Heart left ventricle (tissue), 16 donors: ENCODE results near the gene ETNK2. TPM values are rescaled to one million over a fixed set of nuclear protein-coding genes. Genes with fewer than 3 reads are reported as not detected.
"Not testable (repeated sequence)": the region's sequence is repeated elsewhere in the genome, so short reads cannot be mapped to it uniquely, and the experiment has no call there.

Source experiments
- ATAC-seq, 4 donors: fragments of 200-7000 bp; cut with Tn5 transposase; one replicate each; pipeline ENCODE4 v1.9.1; 2020 to 2022; ENCODE audit warnings: moderate library complexity in 4 of 4, mild to moderate bottlenecking in 3 of 4, moderate number of reproducible peaks in 1 of 4
- DNase-seq, 5 donors: peaks; one replicate each; pipeline ENCODE4 v3.0.0-alpha.2; 2020
- H3K27ac ChIP-seq, 12 donors: fragments of 200-600 bp; sonication (generic) in 4 of 12; one replicate each; pipeline versions ENCODE4 v1.5.0 to v1.8.0; 2016 to 2022; ENCODE audit warnings: mild to moderate bottlenecking in 2 of 12
- H3K27me3 ChIP-seq, 9 donors: fragments of 200-600 bp; sonication (generic) in 2 of 9; one replicate each; pipeline versions ENCODE4 v1.5.1 to v1.8.0; 2016 to 2022; ENCODE audit warnings: mild to moderate bottlenecking in 3 of 9
- H3K36me3 ChIP-seq, 9 donors: fragments of 200-600 bp; sonication (generic) in 2 of 9; one replicate each; pipeline versions ENCODE4 v1.5.0 to v1.8.0; 2018 to 2022; ENCODE audit warnings: mild to moderate bottlenecking in 2 of 9
- H3K4me1 ChIP-seq, 12 donors: fragments of 200-600 bp; sonication (generic) in 4 of 12; one replicate each; pipeline versions ENCODE4 v1.5.0 to v1.8.0; 2016 to 2022; ENCODE audit warnings: mild to moderate bottlenecking in 3 of 12
- H3K4me3 ChIP-seq, 12 donors: fragments of 200-600 bp; sonication (generic) in 4 of 12; one replicate each; pipeline versions ENCODE4 v1.5.0 to v1.8.0; 2017 to 2022; ENCODE audit warnings: mild to moderate bottlenecking in 9 of 12, moderate library complexity in 4 of 12
- H3K9me3 ChIP-seq, 12 donors: fragments of 200-600 bp; sonication (generic) in 4 of 12; one replicate each; pipeline versions ENCODE4 v1.5.0 to v1.8.0; 2016 to 2022; ENCODE audit warnings: mild to moderate bottlenecking in 1 of 12
- CTCF ChIP-seq, 12 donors: fragments of 200-600 bp; sonication (generic) in 4 of 12; IDR thresholded peaks; one replicate each; pipeline versions ENCODE4 v1.5.0 to v1.8.0; 2018 to 2022; ENCODE audit warnings: antibody characterized with exemption in 12 of 12, mild to moderate bottlenecking in 5 of 12
- POLR2A ChIP-seq, 2 donors: fragments of 450-650 bp; IDR thresholded peaks; one replicate each; pipeline ENCODE4 v1.6.1; 2017; ENCODE audit warnings: antibody characterized with exemption in 2 of 2, mild to moderate bottlenecking in 2 of 2, moderate library complexity in 2 of 2
- WGBS, 4 donors: extraction: QIAGEN DNeasy Blood & Tissue Kit in 2 of 4; methylation state at CpG; one replicate each; pipeline versions ENCODE4 v1.1.5 to v1.1.7; 2013 to 2018; 5-methylcytosine and 5-hydroxymethylcytosine counted together
- intact Hi-C, 10 donors: fragments of 100-400 bp; cut with DNase I; formaldehyde crosslinking; loops; one replicate each; pipeline versions ENCODE4 v1.11.1 to v1.14.2; 2022
- polyA plus RNA-seq, 2 donors: library from polyadenylated mRNA; stranded (reverse); fragments of 200-250 nt; gene quantifications; one replicate each; pipeline ENCODE4 v1.2.3, GENCODE V29; 2013
- total RNA-seq, 9 donors: library from RNA; depleted of rRNA in 2 of 9; stranded (reverse); fragments of >200 nt in 2 of 9; fragmentation: NEBNext Ultra II Directional in 3 of 9; extraction: Animal tissue kit (Norgen Biotek cat#: 25700) in 3 of 9; gene quantifications; one replicate each; pipeline versions ENCODE4 v1.1.0 to v1.2.4, GENCODE V29; 2016 to 2023
- donor health status: ischemic (EF 13 %, LVEDD 7.1; RV severe dilation, severe dysfunction).
- donor health status: healthy with polysubstance abuse.
- donor health status: DM: no; HTN: yes; CAD: no.
- donor health status: DM: no; HTN: no; CAD: no.
- donor health status: ischemic (EF 25% LVEDD 6.9; RV normal size, moderate dysfunction).
- donor health status: ischemic (EF 25% LVEDD 5.7; RV mildly dilated, moderate dysfunction).
- donor health status: healthy.
- donor health status: DM: yes; HTN: yes; CAD: no.
- donor health status: ischemic (EF 35%, LVEDD 5.7; RV mildly dilated, moderate dysfunction).
- donor health status: nonischemic (EF 11% LVEDD 7.7; RV severe dilation, severe dysfunction).
- donor health status: DM: yes; HTN: yes; CAD: no.
- donor health status: PGD.
- donor health status: ischemic (EF 29% LVEDD 5.4; RV normal size, mild dysfunction).
- donor health status: nonischemic (EF 23%, LVEDD 6.1; RV moderate dilation, normal function).

ETNK2 gene
- total and polyA plus RNA-seq, 11 donors, result 1.1 to 16.3 (median 3.0) TPM

DNA sequence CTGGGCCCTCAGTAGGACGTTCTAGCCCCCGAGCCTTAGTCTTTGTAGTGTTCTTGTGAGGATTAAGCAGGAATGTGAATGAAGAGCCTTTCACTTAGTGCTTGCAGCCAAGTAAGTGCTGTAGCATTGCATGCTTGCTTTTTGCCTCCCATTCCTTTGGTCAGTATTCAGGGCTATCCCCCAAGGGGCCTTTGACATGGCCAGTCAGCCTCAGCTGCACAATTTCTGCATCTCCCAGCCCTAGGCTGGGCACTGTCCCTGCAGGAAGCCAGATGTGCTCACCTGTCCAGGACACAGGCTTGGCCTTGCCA is 48.5 kb downstream of the ETNK2 start:
- H3K4me3 ChIP-seq, result peak overlapping the region in 2 of 12 donors; percentile 6 to 9
- ATAC-seq, result no peak
- no peaks in the 10 kb centered on the region for H3K27me3 ChIP-seq
- TF ChIP-seq POLR2A (IDR thresholded peaks at IDR 0.05) (no peak), CTCF (IDR thresholded peaks at IDR 0.05) (no peak)
- 30 to 71% (median 60%) methylated on average over 2 of the region's 2 CpGs for WGBS, 4 donors
- H3K27ac ChIP-seq, result peak overlapping the region; percentile 35 to 82 (median 68)
- intact Hi-C loops, result no loop called here
- no peaks in the 10 kb centered on the region for H3K36me3 ChIP-seq
- DNase-seq, result no peak
- peaks cover 0 to 75% (median 48%) of the 10 kb centered on the region in 12 donors for H3K4me1 ChIP-seq
- no peaks in the 10 kb centered on the region for H3K9me3 ChIP-seq

GRCh38 chr1:204102739-204103430 is 49.0 kb downstream of the ETNK2 start:
- TF ChIP-seq POLR2A (IDR thresholded peaks at IDR 0.05) (no peak), CTCF (IDR thresholded peaks at IDR 0.05) (no peak)
- ATAC-seq, result peak in 1 of 4 donors; percentile 16
- intact Hi-C loops, result no loop called here

DNA sequence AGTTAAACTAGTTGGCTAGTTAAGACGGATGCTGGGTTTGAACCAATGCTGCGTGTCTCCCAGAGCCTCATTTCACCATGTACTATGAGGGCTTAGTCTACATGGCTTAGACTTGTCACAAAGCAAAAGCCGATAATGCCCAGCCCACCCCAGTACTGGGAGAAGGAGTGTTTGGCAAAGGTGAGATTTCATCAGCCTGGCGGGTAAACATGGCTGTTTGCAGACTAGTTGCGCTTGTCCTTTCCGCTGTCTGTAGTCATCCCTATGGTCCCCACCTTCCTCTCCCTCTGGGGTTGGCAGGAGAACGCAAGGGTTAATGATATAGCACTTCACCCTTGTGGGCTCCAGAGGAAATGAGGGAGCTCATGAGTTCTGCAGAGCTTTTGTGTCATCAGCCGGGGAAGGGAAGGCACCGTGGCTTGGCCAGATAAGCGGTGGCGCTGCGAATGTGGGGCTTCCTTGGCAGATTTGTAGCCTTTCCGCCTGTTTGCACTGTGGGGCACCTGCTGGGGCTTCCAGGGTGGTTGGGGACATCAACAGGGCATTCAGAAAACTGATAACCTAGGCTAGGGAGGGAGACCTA is 49.7 kb downstream of the ETNK2 start:
- Histone ChIP-seq H3K27ac (peak overlapping the region in 8 of 12 donors; percentile 5 to 80 (median 58)), H3K4me1 (peaks cover 0 to 66% (median 38%) of the 10 kb centered on the region in 12 donors), H3K27me3 (no peaks in the 10 kb centered on the region), H3K36me3 (no peaks in the 10 kb centered on the region), H3K4me3 (no peak overlapping the region), H3K9me3 (no peaks in the 10 kb centered on the region)
- no peak for TF ChIP-seq CTCF (IDR thresholded peaks at IDR 0.05)
- no peak for TF ChIP-seq POLR2A (IDR thresholded peaks at IDR 0.05)
- ATAC-seq, result no peak
- 53 to 69% (median 56%) methylated on average over 13 of the region's 13 CpGs for WGBS, 4 donors
- DNase-seq, result peak in 1 of 5 donors; percentile 60
- intact Hi-C loops, result no loop called here

More at GRCh38 chr1:204102739-204103430, 49.0 kb downstream of the ETNK2 start:
- no peak overlapping the region for H3K4me3 ChIP-seq
- 21 to 54% (median 33%) methylated on average over 3 of the region's 3 CpGs for WGBS, 4 donors
- peaks cover 0 to 72% (median 43%) of the 10 kb centered on the region in 12 donors for H3K4me1 ChIP-seq
- DNase-seq, result peak in 1 of 5 donors; percentile 39
- H3K9me3 ChIP-seq, result no peaks in the 10 kb centered on the region
- H3K27ac ChIP-seq, result peak overlapping the region in 11 of 12 donors; percentile 5 to 82 (median 68)
- H3K36me3 ChIP-seq, result no peaks in the 10 kb centered on the region
- no peaks in the 10 kb centered on the region for H3K27me3 ChIP-seq

- H3K4me3 ChIP-seq, H3K36me3 ChIP-seq, ATAC-seq, H3K9me3 ChIP-seq, intact Hi-C loops, H3K27me3 ChIP-seq, DNase-seq, H3K27ac ChIP-seq: not testable (repeated sequence)
- 79 to 83% (median 82%) methylated on average over 2 of the region's 2 CpGs for WGBS, 4 donors
- peaks cover 0 to 69% (median 41%) of the 10 kb centered on the region in 12 donors for H3K4me1 ChIP-seq
Measured at GRCh38 chr1:204099754-204100153, 52.1 kb downstream of the ETNK2 start.
